Measurements from ENCODE around the gene MAST2.

Gene MAST2

DNA sequence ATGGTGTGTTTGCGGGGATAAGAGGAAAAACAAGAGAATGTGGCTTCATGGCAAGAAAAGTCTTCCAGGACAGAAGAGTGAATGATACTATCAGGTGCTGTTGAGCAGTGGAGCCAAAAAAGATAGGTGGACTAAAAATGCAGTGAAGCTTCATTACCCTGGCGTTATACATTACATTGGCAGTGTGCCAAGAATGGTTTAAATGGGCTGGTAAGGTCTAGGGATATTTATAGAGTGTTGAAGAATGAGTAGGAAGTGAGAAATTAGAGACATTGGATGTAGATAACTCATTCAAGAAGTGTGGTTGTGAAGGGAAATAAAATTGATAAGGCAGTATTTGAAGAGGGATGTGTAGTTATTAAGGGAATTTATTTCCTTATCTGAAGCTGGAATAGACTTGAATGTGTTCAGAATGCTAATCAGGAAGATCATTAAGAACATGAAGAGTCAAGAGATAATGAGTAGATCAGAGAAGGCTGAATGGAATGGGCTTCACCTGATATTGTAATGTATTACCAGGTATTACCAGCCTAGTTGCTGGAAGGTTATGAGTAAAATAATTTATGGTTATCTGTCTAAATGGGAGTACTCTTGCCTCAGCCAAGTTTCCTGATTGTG is 72.7 kb downstream of the MAST2 start:
- TF ChIP-seq, protein P1, sequence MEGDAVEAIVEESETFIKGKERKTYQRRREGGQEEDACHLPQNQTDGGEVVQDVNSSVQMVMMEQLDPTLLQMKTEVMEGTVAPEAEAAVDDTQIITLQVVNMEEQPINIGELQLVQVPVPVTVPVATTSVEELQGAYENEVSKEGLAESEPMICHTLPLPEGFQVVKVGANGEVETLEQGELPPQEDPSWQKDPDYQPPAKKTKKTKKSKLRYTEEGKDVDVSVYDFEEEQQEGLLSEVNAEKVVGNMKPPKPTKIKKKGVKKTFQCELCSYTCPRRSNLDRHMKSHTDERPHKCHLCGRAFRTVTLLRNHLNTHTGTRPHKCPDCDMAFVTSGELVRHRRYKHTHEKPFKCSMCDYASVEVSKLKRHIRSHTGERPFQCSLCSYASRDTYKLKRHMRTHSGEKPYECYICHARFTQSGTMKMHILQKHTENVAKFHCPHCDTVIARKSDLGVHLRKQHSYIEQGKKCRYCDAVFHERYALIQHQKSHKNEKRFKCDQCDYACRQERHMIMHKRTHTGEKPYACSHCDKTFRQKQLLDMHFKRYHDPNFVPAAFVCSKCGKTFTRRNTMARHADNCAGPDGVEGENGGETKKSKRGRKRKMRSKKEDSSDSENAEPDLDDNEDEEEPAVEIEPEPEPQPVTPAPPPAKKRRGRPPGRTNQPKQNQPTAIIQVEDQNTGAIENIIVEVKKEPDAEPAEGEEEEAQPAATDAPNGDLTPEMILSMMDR (IDR thresholded peaks at IDR 0.05; ENCODE audit: low read depth, low read length): no peak
- H3K36me3 ChIP-seq: no peaks in the 10 kb centered on the region
- no peak overlapping the region for H3K27ac ChIP-seq
- H3K27me3 ChIP-seq (ENCODE audit: insufficient read depth, low read depth, severe bottlenecking): no peaks in the 10 kb centered on the region
- no peak overlapping the region for H3K4me3 ChIP-seq (ENCODE audit: low read depth, low read length)
- H3K9me3 ChIP-seq (ENCODE audit: severe bottlenecking): no peaks in the 10 kb centered on the region
- no peak for DNase-seq

DNA sequence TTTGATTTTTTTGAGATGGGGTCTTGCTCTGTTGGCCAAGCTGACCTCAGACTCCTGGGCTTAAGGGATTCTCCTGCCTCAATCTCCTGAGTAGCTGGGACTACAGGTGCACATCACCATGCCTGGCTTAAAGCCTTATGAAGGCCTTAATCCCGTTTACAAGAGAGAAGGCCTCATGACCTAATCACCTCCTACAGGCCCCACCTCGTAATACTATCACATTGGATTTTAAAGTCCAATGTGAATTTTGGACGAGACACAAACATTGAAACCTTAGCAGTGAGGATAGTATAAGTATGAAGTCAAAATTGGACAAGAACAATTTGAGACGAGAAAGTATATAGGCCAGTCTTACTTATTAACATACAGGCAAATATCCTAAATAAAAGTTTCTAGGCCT is 73.9 kb downstream of the MAST2 start:
- no peak for DNase-seq
- Histone ChIP-seq H3K36me3 (no peaks in the 10 kb centered on the region), H3K27ac (no peak overlapping the region), H3K9me3 (ENCODE audit: severe bottlenecking) (no peaks in the 10 kb centered on the region), H3K4me3 (ENCODE audit: low read depth, low read length) (no peak overlapping the region), H3K27me3 (ENCODE audit: insufficient read depth, low read depth, severe bottlenecking) (no peaks in the 10 kb centered on the region)
- TF ChIP-seq, protein P1 (IDR thresholded peaks at IDR 0.05; ENCODE audit: low read depth, low read length): no peak

DNA sequence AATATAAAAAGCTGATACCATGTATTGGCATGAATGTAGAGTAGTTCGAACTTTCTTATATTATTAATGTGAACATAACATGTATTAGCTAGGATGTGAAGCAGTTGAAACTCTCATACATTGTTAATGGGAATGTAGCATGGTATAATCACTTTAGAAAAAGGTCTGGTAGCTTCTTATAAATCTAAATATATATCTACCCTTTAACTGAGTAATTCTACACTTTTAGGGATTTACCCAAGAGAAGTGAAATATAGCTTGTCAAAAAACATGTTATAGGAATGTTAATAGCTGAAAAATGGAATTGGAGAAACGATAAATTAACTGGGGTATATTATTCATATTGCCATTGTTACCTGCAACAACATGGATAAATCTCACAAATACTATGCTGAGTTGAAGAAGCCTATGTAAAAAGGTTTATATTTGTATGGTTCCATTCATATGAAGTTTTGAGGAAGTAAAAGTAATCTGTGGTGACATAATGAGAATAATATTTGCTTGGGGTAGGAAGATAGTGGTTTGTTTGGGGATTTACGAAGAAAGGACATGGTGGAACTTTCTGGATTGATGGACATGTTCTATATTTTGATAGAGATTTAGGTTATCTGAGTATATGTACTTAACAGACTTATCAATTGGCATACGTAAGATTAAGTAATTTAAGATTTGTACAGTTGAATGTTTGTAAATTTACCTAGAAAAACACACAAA is 76.6 kb downstream of the MAST2 start:
- TF ChIP-seq, protein P1 (IDR thresholded peaks at IDR 0.05; ENCODE audit: low read depth, low read length): no peak
- H3K9me3 ChIP-seq (ENCODE audit: severe bottlenecking): no peaks in the 10 kb centered on the region
- no peak overlapping the region for H3K4me3 ChIP-seq (ENCODE audit: low read depth, low read length)
- no peaks in the 10 kb centered on the region for H3K27me3 ChIP-seq (ENCODE audit: insufficient read depth, low read depth, severe bottlenecking)
- DNase-seq: no peak
- no peaks in the 10 kb centered on the region for H3K36me3 ChIP-seq
- no peak overlapping the region for H3K27ac ChIP-seq

DNA sequence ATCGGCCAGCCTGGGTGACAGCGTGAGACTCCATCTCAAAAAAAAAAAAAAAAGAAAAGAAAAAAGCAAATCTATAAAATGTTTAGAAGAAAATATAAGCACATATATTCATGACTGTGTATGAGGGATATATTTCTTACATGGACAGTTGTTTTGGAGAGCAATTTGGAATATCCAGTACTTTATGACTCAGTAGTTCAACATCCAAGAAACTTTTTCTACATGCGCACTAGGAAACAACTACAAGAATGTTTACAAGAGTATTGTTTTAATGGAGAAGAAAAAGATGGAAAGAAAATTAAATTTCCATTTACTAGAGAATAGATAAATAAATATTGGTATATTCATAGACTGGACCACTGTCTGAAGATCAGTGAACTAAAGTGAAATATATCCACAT is 77.5 kb downstream of the MAST2 start:
- no peaks in the 10 kb centered on the region for H3K9me3 ChIP-seq (ENCODE audit: severe bottlenecking)
- no peak for DNase-seq
- H3K4me3 ChIP-seq (ENCODE audit: low read depth, low read length): no peak overlapping the region
- TF ChIP-seq, protein P1 (IDR thresholded peaks at IDR 0.05; ENCODE audit: low read depth, low read length): no peak
- no peaks in the 10 kb centered on the region for H3K36me3 ChIP-seq
- H3K27me3 ChIP-seq (ENCODE audit: insufficient read depth, low read depth, severe bottlenecking): no peaks in the 10 kb centered on the region
- H3K27ac ChIP-seq: no peak overlapping the region

DNA sequence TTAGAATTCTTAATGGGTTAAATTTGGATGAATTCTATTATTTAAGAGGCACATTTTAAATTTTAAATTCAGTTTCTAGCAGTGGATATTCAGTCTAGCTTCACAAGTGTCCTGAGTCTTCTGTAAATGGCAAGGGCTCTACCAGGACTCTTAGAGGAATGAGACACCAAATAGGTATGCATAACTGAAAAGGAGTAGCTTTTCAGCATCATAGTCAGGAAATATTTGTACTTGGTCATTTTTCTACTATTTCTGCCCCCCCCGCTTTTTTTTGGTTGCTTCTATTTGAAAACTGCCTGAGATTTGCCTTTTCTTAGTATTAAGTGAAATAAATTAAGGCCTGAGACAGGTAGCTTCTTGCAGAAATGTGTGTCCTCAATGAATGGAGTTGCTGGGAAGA is 80.2 kb downstream of the MAST2 start:
- DNase-seq: no peak
- Histone ChIP-seq H3K4me3 (ENCODE audit: low read depth, low read length) (no peak overlapping the region), H3K27ac (no peak overlapping the region), H3K27me3 (ENCODE audit: insufficient read depth, low read depth, severe bottlenecking) (no peaks in the 10 kb centered on the region), H3K36me3 (no peaks in the 10 kb centered on the region), H3K9me3 (ENCODE audit: severe bottlenecking) (no peaks in the 10 kb centered on the region)
- TF ChIP-seq, protein P1 (IDR thresholded peaks at IDR 0.05; ENCODE audit: low read depth, low read length): no peak

All from WERI-Rb-1 (cell line).